ENCODE measurements around the gene NDFIP1. TPM values are rescaled to one million over a fixed set of nuclear protein-coding genes. Genes with fewer than 3 reads are reported as not detected.
"Not testable (repeated sequence)": the region's sequence is repeated elsewhere in the genome, so short reads cannot be mapped to it uniquely, and the experiment has no call there.

The NDFIP1 gene
- total RNA-seq, 6 experiments from 2014 or later: 57.7 to 69.9 (median 63.0) TPM

DNA sequence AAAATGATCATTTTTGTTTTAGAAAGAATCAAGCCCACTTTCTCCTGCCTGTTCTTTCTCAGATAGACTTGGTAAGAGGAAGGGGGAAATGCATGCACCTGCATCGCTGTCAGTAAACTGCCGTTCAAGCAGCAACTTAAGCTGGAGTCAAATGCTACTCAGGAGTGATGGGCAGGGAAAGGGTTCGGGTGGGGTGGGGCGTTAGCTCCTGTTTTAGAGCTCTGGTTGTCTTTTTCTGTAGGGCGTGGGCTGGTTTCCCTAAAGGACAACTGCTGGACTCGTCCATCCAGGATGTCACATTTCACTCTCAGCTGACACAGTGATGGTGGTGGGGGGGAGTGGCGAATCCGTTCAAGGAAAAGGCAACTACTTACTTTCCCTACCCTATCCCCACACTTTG is 75.0 kb downstream of the NDFIP1 start:
- no peak for DNase-seq
- H3K27me3 Mint-ChIP-seq (ENCODE audit: insufficient read depth): no peaks in the 10 kb centered on the region; the same call in 1 of the 2 replicates
- H3K4me1 Mint-ChIP-seq (ENCODE audit: low read depth): peaks cover 6% of the 10 kb centered on the region
- no peaks in the 10 kb centered on the region for H3K9me3 Mint-ChIP-seq
- H3K36me3 Mint-ChIP-seq (ENCODE audit: low read depth): no peaks in the 10 kb centered on the region
- H3K27ac Mint-ChIP-seq: no peak overlapping the region
- no peak overlapping the region for H3K4me3 Mint-ChIP-seq
- TF ChIP-seq, protein P1, sequence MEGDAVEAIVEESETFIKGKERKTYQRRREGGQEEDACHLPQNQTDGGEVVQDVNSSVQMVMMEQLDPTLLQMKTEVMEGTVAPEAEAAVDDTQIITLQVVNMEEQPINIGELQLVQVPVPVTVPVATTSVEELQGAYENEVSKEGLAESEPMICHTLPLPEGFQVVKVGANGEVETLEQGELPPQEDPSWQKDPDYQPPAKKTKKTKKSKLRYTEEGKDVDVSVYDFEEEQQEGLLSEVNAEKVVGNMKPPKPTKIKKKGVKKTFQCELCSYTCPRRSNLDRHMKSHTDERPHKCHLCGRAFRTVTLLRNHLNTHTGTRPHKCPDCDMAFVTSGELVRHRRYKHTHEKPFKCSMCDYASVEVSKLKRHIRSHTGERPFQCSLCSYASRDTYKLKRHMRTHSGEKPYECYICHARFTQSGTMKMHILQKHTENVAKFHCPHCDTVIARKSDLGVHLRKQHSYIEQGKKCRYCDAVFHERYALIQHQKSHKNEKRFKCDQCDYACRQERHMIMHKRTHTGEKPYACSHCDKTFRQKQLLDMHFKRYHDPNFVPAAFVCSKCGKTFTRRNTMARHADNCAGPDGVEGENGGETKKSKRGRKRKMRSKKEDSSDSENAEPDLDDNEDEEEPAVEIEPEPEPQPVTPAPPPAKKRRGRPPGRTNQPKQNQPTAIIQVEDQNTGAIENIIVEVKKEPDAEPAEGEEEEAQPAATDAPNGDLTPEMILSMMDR (IDR thresholded peaks at IDR 0.05): no peak

DNA sequence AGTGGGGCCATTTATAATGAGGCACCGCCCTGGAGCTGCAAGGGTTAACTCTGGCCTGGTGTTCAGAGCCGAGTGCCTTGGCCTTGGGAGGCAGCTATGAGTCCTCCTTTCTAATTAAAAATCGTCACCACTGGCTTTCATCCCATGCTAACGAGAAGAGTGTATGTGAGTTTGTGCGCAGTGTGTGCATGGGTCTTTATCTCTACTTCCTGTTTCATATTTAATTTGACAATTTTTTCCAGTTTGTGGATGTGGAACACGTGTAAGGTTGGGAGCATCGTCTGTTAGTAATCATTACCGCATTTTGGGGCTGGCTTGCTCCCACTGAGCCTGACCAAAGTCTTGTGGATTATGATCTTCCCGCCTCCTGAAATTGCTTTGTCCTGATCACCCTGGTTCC is 76.4 kb downstream of the NDFIP1 start:
- no peak overlapping the region for H3K4me3 Mint-ChIP-seq
- no peak overlapping the region for H3K27ac Mint-ChIP-seq
- H3K27me3 Mint-ChIP-seq (ENCODE audit: insufficient read depth): peaks cover 5% of the 10 kb centered on the region; the same call in 1 of the 2 replicates
- TF ChIP-seq, protein P1 (IDR thresholded peaks at IDR 0.05): no peak
- no peaks in the 10 kb centered on the region for H3K9me3 Mint-ChIP-seq
- H3K4me1 Mint-ChIP-seq (ENCODE audit: low read depth): peaks cover 6% of the 10 kb centered on the region
- DNase-seq: no peak
- no peaks in the 10 kb centered on the region for H3K36me3 Mint-ChIP-seq (ENCODE audit: low read depth)

DNA sequence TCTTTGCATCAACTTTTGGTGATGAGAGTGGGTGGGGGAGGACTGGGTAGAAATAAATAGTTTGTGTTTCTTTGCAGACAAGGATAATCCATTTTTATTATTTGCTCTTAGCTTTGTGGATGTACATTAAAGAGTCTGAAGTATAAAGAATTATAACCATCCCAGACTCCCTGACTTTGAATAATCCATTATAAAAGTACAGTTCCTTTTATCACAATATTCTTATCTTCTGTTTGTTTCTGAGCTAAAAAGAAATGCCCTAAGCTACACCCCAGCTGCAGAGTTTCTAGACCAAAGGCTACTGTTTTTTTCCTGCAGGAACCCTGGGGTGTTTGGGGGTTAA is 77.9 kb downstream of the NDFIP1 start:
- no peak for DNase-seq
- TF ChIP-seq, protein P1 (IDR thresholded peaks at IDR 0.05): no peak

DNA sequence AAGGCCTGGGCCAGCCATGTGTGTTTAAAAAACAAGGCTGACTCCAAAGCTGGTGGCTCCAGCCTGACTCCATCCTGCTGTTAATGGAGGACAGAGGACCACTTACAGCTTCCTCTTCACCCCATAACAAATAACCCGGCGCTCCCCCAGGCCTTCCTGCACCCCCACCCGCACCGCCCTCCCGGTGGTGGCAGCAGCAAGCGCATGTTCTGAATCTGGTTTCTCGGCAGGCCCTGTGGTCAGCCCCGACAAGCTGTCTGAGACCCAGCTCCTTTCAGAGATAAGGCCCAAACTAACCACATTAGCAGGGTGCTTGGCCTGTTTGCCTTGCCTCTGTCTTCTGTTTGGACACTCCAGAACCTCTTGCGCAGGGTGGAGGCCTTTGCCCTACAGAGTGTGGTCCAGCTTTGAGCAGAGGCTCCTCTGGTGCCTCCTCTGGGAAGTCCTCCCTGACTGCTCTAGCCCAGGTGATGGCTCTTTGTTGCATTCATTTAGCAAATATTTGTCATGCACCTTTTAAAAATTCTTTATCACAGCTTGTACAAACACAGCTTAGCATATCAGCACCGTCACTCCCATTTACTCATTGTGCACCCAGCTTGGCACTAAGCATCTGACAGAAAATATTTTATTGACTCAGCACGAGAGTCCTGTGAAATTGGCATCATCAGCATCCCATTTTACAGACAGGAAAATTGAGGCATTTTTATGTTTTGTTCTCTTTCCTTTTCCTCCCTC is 78.4 kb downstream of the NDFIP1 start:
- TF ChIP-seq, protein P1 (IDR thresholded peaks at IDR 0.05): no peak
- Mint-ChIP-seq H3K36me3 (ENCODE audit: low read depth) (no peaks in the 10 kb centered on the region), H3K4me1 (ENCODE audit: low read depth) (peaks cover 6% of the 10 kb centered on the region), H3K27ac (no peak overlapping the region), H3K4me3 (no peak overlapping the region), H3K9me3 (no peaks in the 10 kb centered on the region), H3K27me3 (ENCODE audit: insufficient read depth) (peaks cover 5% of the 10 kb centered on the region)
- no peak for DNase-seq

More for the DNA sequence above, 77.9 kb downstream of the NDFIP1 start:
- H3K9me3 Mint-ChIP-seq: no peaks in the 10 kb centered on the region
- H3K27me3 Mint-ChIP-seq (ENCODE audit: insufficient read depth): peaks cover 5% of the 10 kb centered on the region
- H3K4me3 Mint-ChIP-seq: no peak overlapping the region
- no peak overlapping the region for H3K27ac Mint-ChIP-seq
- no peaks in the 10 kb centered on the region for H3K36me3 Mint-ChIP-seq (ENCODE audit: low read depth)
- peaks cover 6% of the 10 kb centered on the region for H3K4me1 Mint-ChIP-seq (ENCODE audit: low read depth)

DNA sequence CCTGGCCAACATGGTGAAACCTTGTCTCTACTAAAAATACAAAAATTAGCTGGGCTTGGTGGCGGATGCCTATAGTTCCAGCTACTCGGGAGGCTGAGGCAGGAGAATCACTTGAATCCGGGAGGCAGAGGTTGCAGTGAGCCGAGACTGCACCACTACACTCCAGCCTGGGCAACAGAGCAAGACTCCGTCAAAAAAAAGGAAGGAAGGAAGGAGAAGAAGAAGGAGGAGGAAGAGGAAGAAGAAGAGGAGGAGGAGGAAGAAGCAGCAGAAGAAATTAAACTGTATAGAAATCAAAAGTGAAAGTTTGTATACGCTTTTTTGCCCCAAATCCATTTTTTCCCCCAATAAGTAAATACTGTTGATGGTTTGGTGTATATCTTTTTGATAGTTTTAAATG is 80.1 kb downstream of the NDFIP1 start:
- not testable (repeated sequence) for H3K4me1 Mint-ChIP-seq (ENCODE audit: low read depth); H3K27ac Mint-ChIP-seq; H3K27me3 Mint-ChIP-seq (ENCODE audit: insufficient read depth); H3K36me3 Mint-ChIP-seq (ENCODE audit: low read depth); H3K9me3 Mint-ChIP-seq; DNase-seq
- peak overlapping the region; percentile 20 for H3K4me3 Mint-ChIP-seq

DNA sequence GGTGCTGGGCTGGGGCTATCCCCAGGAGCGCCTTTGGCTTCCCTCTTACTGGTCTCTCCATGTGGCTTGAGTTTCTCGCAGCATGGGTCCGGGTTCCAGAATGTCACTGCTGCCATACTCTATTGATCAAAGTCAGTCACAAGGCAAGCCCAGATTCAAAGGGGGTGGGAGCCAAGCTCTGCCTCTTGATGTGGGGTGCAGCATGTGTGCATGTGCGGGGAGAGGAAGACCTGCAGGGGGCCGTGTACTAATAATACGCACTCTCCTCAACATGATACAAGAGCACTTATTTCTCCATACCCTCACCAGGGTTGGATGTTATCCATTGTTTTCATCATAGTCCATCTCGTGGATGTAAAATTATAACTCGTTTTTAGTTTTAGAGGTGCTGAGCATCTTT is 81.2 kb downstream of the NDFIP1 start:
- Mint-ChIP-seq H3K4me3 (no peak overlapping the region), H3K27ac (no peak overlapping the region), H3K4me1 (ENCODE audit: low read depth) (peaks cover 5% of the 10 kb centered on the region), H3K36me3 (ENCODE audit: low read depth) (no peaks in the 10 kb centered on the region), H3K27me3 (ENCODE audit: insufficient read depth) (peaks cover 5% of the 10 kb centered on the region), H3K9me3 (no peaks in the 10 kb centered on the region)
- no peak for DNase-seq
- TF ChIP-seq, protein P1 (IDR thresholded peaks at IDR 0.05): no peak
